HCT116 (cell line): ENCODE results near the gene ZSWIM3. TPM values are rescaled to one million over a fixed set of nuclear protein-coding genes. Genes with fewer than 3 reads are reported as not detected.

ENCODE experiments used
- ATAC-seq: fragments of 200-7000 bp; cut with Tn5 transposase; 2 replicates; pipeline ENCODE4 v1.9.1; 2020; ENCODE audit warnings: mild to moderate bottlenecking, moderate library complexity
- BruUV-seq: library from RNA; stranded (reverse); fragments of 400-500 nt; replicated peaks from 2 replicates; lab custom pipeline; 2021; lab: Mats Ljungman, UMichigan
- CTCF ChIA-PET: fragments of 300-600 bp; sonication (Branson Sonifier 250); formaldehyde crosslinking; loops from one replicate; lab custom pipeline; 2021; ENCODE audit warnings: antibody characterized with exemption; lab: Charles Lee
- POLR2A ChIA-PET: fragments of 300-600, 350-600 bp; sonication (Branson Sonifier 250); formaldehyde crosslinking; loops from one replicate; lab custom pipeline; 2021; ENCODE audit warnings: antibody characterized with exemption; lab: Charles Lee
- RAD21 ChIA-PET, 2 experiments: fragments of 300-600 bp; sonication (Branson Sonifier 250); formaldehyde crosslinking; loops; one replicate each; lab custom pipeline; 2023; ENCODE audit warnings: low total read pairs in 2 of 2; ENCODE audit not compliant: uncharacterized antibody in 2 of 2, unreplicated experiment in 2 of 2, low non-redundant PET in 1 of 2; lab: Charles Lee
- DNase-seq: peaks from one replicate; pipeline ENCODE4 v3.0.0-alpha.2; 2010; ENCODE audit warnings: low read depth, low spot score
- H2AFZ ChIP-seq: fragments of 200-600 bp; shearing (Covaris generic), sonication (generic); 2 replicates; pipeline ENCODE4 v1.6.1; 2017; ENCODE audit warnings: low read depth, mixed run types, mixed read lengths, antibody characterized with exemption, low read length; ENCODE audit not compliant: poor library complexity, severe bottlenecking
- H3K27ac ChIP-seq: 2 replicates; pipeline ENCODE4 v1.5.1; 2012; ENCODE audit warnings: low read depth, low read length
- H3K27me3 ChIP-seq: fragments of 200-600 bp; sonication (generic); 2 replicates; pipeline ENCODE4 v1.6.1; 2016; ENCODE audit warnings: mixed run types, low read length, mixed read lengths; ENCODE audit not compliant: insufficient read depth
- H3K36me3 ChIP-seq, 2 experiments: fragments of 200-500 bp in 1 of 2; fragments of 200-600 bp in 1 of 2; sonication (Bioruptor generic) in 1 of 2; sonication (generic) in 1 of 2; 2 replicates each; pipeline versions ENCODE4 v1.5.1 to v1.6.1; 2014 to 2016; ENCODE audit warnings: low read length in 2 of 2, inconsistent platforms in 1 of 2, mixed read lengths in 1 of 2, mixed run types in 1 of 2; ENCODE audit not compliant: insufficient read depth in 2 of 2, control insufficient read depth in 1 of 2
- H3K4me1 ChIP-seq, 2 experiments: fragments of 200-600 bp in 1 of 2; sonication (generic) in 1 of 2; 2 replicates each; pipeline versions ENCODE4 v1.5.1 to v1.6.1; 2012 to 2017; ENCODE audit warnings: low read length in 2 of 2, inconsistent platforms in 1 of 2, mild to moderate bottlenecking in 1 of 2, mixed read lengths in 1 of 2, mixed run types in 1 of 2, moderate library complexity in 1 of 2; ENCODE audit not compliant: insufficient read depth in 2 of 2, control insufficient read depth in 1 of 2
- H3K4me2 ChIP-seq: fragments of 200-600 bp; sonication (generic); 2 replicates; pipeline ENCODE4 v1.6.1; 2017; ENCODE audit warnings: mixed run types, low read length, mixed read lengths
- H3K4me3 ChIP-seq, 2 experiments: fragments of 200-600 bp in 1 of 2; sonication (generic) in 1 of 2; replicated peaks in 1 of 2; 2 replicates each; pipeline ENCODE4 v1.5.1; 2011 to 2016; ENCODE audit warnings: low read length in 2 of 2, control low read depth in 1 of 2, low read depth in 1 of 2, mild to moderate bottlenecking in 1 of 2, mixed read lengths in 1 of 2, mixed run types in 1 of 2
- H3K79me2 ChIP-seq: fragments of 200-600 bp; sonication (generic); 2 replicates; pipeline ENCODE4 v1.6.1; 2017; ENCODE audit warnings: mild to moderate bottlenecking, mixed run types, low read length, moderate library complexity, mixed read lengths; ENCODE audit not compliant: insufficient read depth
- H3K9ac ChIP-seq: fragments of 200-600 bp; sonication (generic); 2 replicates; pipeline ENCODE4 v1.6.1; 2016; ENCODE audit warnings: low read length, mixed read lengths
- H3K9me2 ChIP-seq: fragments of 200-600 bp; sonication (generic), shearing (Covaris generic); 2 replicates; pipeline ENCODE4 v1.6.1; 2017; ENCODE audit warnings: mixed run types, mild to moderate bottlenecking, moderate library complexity; ENCODE audit not compliant: insufficient read depth
- H3K9me3 ChIP-seq, 2 experiments: fragments of 200-500 bp in 1 of 2; fragments of 200-600 bp in 1 of 2; sonication (Bioruptor generic) in 1 of 2; sonication (generic) in 1 of 2; 2 replicates each; pipeline ENCODE4 v1.6.1; 2014 to 2017; ENCODE audit warnings: low read length in 2 of 2, mixed read lengths in 2 of 2, inconsistent platforms in 1 of 2, low read depth in 1 of 2, mild to moderate bottlenecking in 1 of 2, mixed run types in 1 of 2, moderate library complexity in 1 of 2; ENCODE audit not compliant: control insufficient read depth in 1 of 2, insufficient read depth in 1 of 2
- H4K20me1 ChIP-seq: fragments of 200-600 bp; sonication (generic), shearing (Covaris generic); 2 replicates; pipeline ENCODE4 v1.6.1; 2017; ENCODE audit warnings: mixed run types, mild to moderate bottlenecking, moderate library complexity; ENCODE audit not compliant: insufficient read depth
- ATF3 ChIP-seq: IDR thresholded peaks from 2 replicates; pipeline ENCODE4 v1.6.1; 2012
- CTCF ChIP-seq, 3 experiments: fragments of 200-600 bp in 1 of 3; sonication (generic) in 1 of 3; IDR thresholded peaks in 2 of 3; conservative IDR thresholded peaks in 1 of 3; 2 replicates each; pipeline ENCODE4 v1.5.1; 2012 to 2017; ENCODE audit warnings: low read depth in 2 of 3, low read length in 2 of 3, antibody characterized with exemption in 1 of 3, borderline replicate concordance in 1 of 3, control low read depth in 1 of 3, mild to moderate bottlenecking in 1 of 3, mixed read lengths in 1 of 3, mixed run types in 1 of 3, moderate library complexity in 1 of 3; ENCODE audit not compliant: insufficient read depth in 1 of 3
- POLR2A ChIP-seq: IDR thresholded peaks from 2 replicates; pipeline ENCODE4 v1.7.0; 2011; ENCODE audit warnings: borderline replicate concordance; ENCODE audit not compliant: insufficient read depth, insufficient read length; ENCODE audit errors: extremely low read depth
- RAD21 ChIP-seq: IDR thresholded peaks from 2 replicates; pipeline ENCODE4 v1.6.1; 2012; ENCODE audit warnings: low read depth, mild to moderate bottlenecking
- SIN3A ChIP-seq: IDR thresholded peaks from 2 replicates; pipeline ENCODE4 v1.6.1; 2012; ENCODE audit warnings: low read depth
- SRF ChIP-seq: IDR thresholded peaks from 2 replicates; pipeline ENCODE4 v1.6.1; 2012; ENCODE audit warnings: low read depth
- TCF7L2 ChIP-seq: IDR thresholded peaks from 2 replicates; pipeline ENCODE4 v1.7.0; 2011; ENCODE audit warnings: borderline replicate concordance, inconsistent platforms; ENCODE audit not compliant: insufficient read depth, insufficient read length; ENCODE audit errors: extremely low read depth
- ZNF274 ChIP-seq: fragments of 200-500 bp; sonication (Bioruptor generic); IDR thresholded peaks from 2 replicates; pipeline ENCODE4 v1.6.1; 2014; ENCODE audit warnings: mild to moderate bottlenecking, low read depth, low read length, inconsistent platforms
- intact Hi-C: fragments of 100-400 bp; cut with micrococcal nuclease; formaldehyde crosslinking; loops from 2 replicates; pipeline ENCODE4 v1.10.0; 2022
- total RNA-seq: library from RNA; stranded (reverse); gene quantifications from one replicate; pipeline ENCODE4 v1.2.1, GENCODE V29; 2021; ENCODE audit not compliant: unreplicated experiment

Gene ZSWIM3
- total RNA-seq, 1 experiment from 2014 or later, result 1.8 TPM

GRCh38 chr20:45890985-45891983, 33.9 kb downstream of the ZSWIM3 start, which contains the start of the genes CTSA and NEURL2 (continued):
- no peak for TF ChIP-seq SRF
- TF ChIP-seq POLR2A, result no peak
- no peak for TF ChIP-seq ZNF274
- peak; percentile 42 for TF ChIP-seq TCF7L2
- TF ChIP-seq ATF3, result no peak

- Histone ChIP-seq H4K20me1 (no peaks in the 10 kb centered on the region), H3K27me3 (no peaks in the 10 kb centered on the region), H3K4me3 (peak overlapping the region; percentile 83 to 93), H3K27ac (peak overlapping the region; percentile 77), H3K4me1 (peaks cover 10 to 18% of the 10 kb centered on the region in 2 experiments; a peak in 3 of 4 replicates), H3K79me2 (peaks cover 4% of the 10 kb centered on the region; the same call in 1 of the 2 replicates), H3K9me3 (no peaks in the 10 kb centered on the region), H3K36me3 (peaks cover 6 to 21% of the 10 kb centered on the region in 2 experiments; a peak in 3 of 4 replicates), H3K9me2 (no peaks in the 10 kb centered on the region), H3K4me2 (peak overlapping the region; percentile 99), H3K9ac (peak overlapping the region; percentile 76), H2AFZ (no peak overlapping the region)
- ATAC-seq (peak; percentile 73), DNase-seq (no peak)
- intact Hi-C loops, result no loop called here
- TF ChIP-seq CTCF (IDR thresholded peaks at IDR 0.05 in 2 of 3, conservative IDR thresholded peaks at IDR 0.05 in 1 of 3; ENCODE audit: borderline replicate concordance in 1 of 3, insufficient read depth in 1 of 3, low read depth in 2 of 3, low read length in 2 of 3) (peak in 1 of 3 experiments; percentile 29; a peak in 2 of 6 replicates), POLR2A (no peak), RAD21 (peak; percentile 40; the same call in 1 of the 2 replicates), SIN3A (no peak)
- RAD21 ChIA-PET, result interaction anchor here in 1 of 2 experiments (0.6 kb wide), 1 partner anchor 92 kb away, joined by 3 read pairs; no protein-coding TSS in a partner anchor
- POLR2A ChIA-PET, result interaction anchor here (0.9 to 1.1 kb wide), 2 partner anchors 11 to 41 kb away, joined by 3 to 4 read pairs; partner anchors contain the start of gene ZSWIM1
- no TSS peak for BruUV-seq
- CTCF ChIA-PET, result interaction anchor here (1.5 kb wide), 1 partner anchor 13 kb away, joined by 4 read pairs; no protein-coding TSS in a partner anchor
Measured at GRCh38 chr20:45892049-45892825, 34.8 kb downstream of the ZSWIM3 start.
